ENCODE measurements around the gene RAB7A. TPM values are rescaled to one million over a fixed set of nuclear protein-coding genes. Genes with fewer than 3 reads are reported as not detected.
"Not testable (repeated sequence)": the region's sequence is repeated elsewhere in the genome, so short reads cannot be mapped to it uniquely, and the experiment has no call there.

Gene RAB7A
- total and polyA plus RNA-seq, 8 donors: 33.6 to 166 (median 103) TPM

DNA sequence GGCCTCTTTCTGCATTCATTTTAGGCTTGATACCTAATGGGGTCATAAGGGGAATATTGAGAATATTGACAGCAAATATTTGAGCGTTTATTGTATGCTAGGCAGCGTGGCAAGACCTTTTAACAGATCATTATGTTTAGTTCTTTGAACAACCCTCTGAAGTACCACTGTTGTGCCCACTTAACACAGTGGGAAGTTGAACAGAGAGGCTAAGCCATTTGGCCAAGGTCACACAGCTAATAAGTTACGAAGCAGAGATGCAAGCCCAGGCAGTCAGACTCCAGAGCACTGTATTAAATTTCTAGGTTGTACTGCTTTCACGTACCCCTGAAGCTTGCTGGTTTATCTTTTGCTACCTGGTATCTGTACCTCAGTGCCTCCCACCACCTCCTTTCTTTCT is 1.1 kb downstream of the RAB7A start:
- no peaks in the 10 kb centered on the region for H3K36me3 ChIP-seq
- peak overlapping the region in 4 of 5 donors; percentile 93 to 100 (median 99) for H3K27ac ChIP-seq
- peak overlapping the region; percentile 76 to 99 (median 96) for H3K4me3 ChIP-seq
- no peaks in the 10 kb centered on the region for H3K27me3 ChIP-seq
- TF ChIP-seq EP300 (IDR thresholded peaks at IDR 0.05) (no peak), POLR2AphosphoS5 (IDR thresholded peaks at IDR 0.05) (no peak)
- 5 to 15% (median 9%) methylated on average over 4 of the region's 4 CpGs for WGBS, 5 donors
- intact Hi-C loops (cut with DNase I; ENCODE audit: low total_unique reads): no loop called here
- peaks cover 32 to 53% (median 48%) of the 10 kb centered on the region in 4 donors for H3K4me1 ChIP-seq
- H3K9me3 ChIP-seq: no peaks in the 10 kb centered on the region
- DNase-seq: no peak

DNA sequence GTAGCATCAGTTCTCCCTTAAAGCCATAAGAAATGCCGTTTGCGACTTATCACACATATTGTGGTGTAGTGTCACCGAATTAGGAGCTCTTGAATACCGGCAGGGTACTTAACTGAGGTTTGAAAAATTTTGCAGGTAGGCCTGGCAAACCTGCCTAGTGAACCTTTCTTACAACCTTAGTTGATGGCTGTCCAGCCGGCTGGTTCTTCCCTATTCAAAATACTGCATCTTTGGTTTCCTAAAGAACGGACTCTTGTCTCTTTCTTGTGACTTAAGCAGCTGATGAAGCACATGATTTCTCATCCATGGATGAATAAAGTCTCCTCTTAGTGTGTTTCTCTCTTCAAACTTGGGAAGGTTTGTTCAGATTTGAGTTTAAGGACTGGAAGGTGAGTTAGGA is 1.5 kb downstream of the RAB7A start:
- Histone ChIP-seq H3K4me3 (peak overlapping the region; percentile 76 to 99 (median 96)), H3K27ac (peak overlapping the region in 4 of 5 donors; percentile 93 to 100 (median 99)), H3K36me3 (no peaks in the 10 kb centered on the region), H3K4me1 (peaks cover 32 to 57% (median 51%) of the 10 kb centered on the region in 4 donors), H3K27me3 (no peaks in the 10 kb centered on the region), H3K9me3 (no peaks in the 10 kb centered on the region)
- TF ChIP-seq POLR2AphosphoS5 (IDR thresholded peaks at IDR 0.05) (no peak), EP300 (IDR thresholded peaks at IDR 0.05) (no peak), POLR2A (IDR thresholded peaks at IDR 0.05) (no peak)
- TF ChIP-seq, protein P1, sequence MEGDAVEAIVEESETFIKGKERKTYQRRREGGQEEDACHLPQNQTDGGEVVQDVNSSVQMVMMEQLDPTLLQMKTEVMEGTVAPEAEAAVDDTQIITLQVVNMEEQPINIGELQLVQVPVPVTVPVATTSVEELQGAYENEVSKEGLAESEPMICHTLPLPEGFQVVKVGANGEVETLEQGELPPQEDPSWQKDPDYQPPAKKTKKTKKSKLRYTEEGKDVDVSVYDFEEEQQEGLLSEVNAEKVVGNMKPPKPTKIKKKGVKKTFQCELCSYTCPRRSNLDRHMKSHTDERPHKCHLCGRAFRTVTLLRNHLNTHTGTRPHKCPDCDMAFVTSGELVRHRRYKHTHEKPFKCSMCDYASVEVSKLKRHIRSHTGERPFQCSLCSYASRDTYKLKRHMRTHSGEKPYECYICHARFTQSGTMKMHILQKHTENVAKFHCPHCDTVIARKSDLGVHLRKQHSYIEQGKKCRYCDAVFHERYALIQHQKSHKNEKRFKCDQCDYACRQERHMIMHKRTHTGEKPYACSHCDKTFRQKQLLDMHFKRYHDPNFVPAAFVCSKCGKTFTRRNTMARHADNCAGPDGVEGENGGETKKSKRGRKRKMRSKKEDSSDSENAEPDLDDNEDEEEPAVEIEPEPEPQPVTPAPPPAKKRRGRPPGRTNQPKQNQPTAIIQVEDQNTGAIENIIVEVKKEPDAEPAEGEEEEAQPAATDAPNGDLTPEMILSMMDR (IDR thresholded peaks at IDR 0.05): no peak
- no peak for DNase-seq
- 12 to 30% (median 20%) methylated on average over 6 of the region's 6 CpGs for WGBS, 5 donors
- intact Hi-C loops (cut with DNase I; ENCODE audit: low total_unique reads): no loop called here

DNA sequence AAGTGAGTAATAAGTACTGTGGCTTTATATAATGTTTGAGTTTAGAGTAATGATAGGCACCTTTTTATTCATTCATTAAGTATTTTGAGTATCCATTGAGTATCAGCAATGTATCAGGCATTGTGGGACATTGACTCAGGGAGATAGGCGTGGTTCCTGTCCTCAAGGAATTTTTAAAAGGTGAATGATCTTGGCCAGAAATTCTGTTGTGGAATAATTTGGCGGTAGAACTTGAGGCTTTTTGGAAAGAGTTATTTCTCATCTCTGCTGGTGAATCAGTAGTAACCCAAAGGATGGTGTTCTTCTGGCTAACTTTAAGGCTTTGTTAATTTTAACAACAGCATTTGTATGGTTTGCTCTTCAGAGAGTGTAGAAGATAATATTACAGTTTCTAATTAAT is 2.0 kb downstream of the RAB7A start:
- H3K36me3 ChIP-seq: no peaks in the 10 kb centered on the region
- intact Hi-C loops (cut with DNase I; ENCODE audit: low total_unique reads): no loop called here
- WGBS, 5 donors: 37 to 62% (median 49%) methylated on average over 2 of the region's 2 CpGs
- no peak for DNase-seq
- peaks cover 32 to 62% (median 56%) of the 10 kb centered on the region in 4 donors for H3K4me1 ChIP-seq
- TF ChIP-seq POLR2AphosphoS5 (IDR thresholded peaks at IDR 0.05): no peak
- TF ChIP-seq POLR2A (IDR thresholded peaks at IDR 0.05): no peak
- TF ChIP-seq EP300 (IDR thresholded peaks at IDR 0.05): no peak
- TF ChIP-seq, protein P1 (IDR thresholded peaks at IDR 0.05): no peak
- peak overlapping the region; percentile 76 to 99 (median 96) for H3K4me3 ChIP-seq
- no peaks in the 10 kb centered on the region for H3K27me3 ChIP-seq
- no peaks in the 10 kb centered on the region for H3K9me3 ChIP-seq
- peak overlapping the region in 2 of 5 donors; percentile 99 to 100 for H3K27ac ChIP-seq

DNA sequence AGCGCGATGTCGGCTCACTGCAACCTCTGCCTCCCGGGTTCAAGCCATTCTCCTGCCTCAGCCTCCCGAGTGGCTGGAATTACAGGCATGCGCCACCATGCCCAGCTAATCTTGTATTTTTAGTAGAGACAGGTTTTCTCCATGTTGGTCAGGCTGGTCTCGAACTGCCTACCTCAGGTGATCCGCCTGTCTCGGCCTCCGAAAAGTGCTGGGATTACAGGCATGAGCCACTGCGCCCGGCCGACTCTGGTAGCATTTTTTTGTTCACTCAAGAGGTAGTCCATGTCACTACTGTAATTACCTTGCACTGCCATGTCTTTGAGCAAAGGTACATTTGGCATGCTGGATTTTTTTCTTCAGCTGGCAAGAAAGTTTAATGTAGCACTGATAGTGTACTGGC is 2.5 kb downstream of the RAB7A start:
- DNase-seq; intact Hi-C loops (cut with DNase I; ENCODE audit: low total_unique reads); H3K36me3 ChIP-seq; H3K27me3 ChIP-seq; H3K9me3 ChIP-seq: not testable (repeated sequence)
- H3K27ac ChIP-seq: peak overlapping the region in 2 of 5 donors; percentile 99 to 100
- peak overlapping the region in 3 of 4 donors; percentile 3 to 99 (median 94) for H3K4me3 ChIP-seq
- 86 to 92% (median 89%) methylated on average over 12 to 13 of the region's 13 CpGs for WGBS, 5 donors
- peaks cover 32 to 68% (median 60%) of the 10 kb centered on the region in 4 donors for H3K4me1 ChIP-seq

DNA sequence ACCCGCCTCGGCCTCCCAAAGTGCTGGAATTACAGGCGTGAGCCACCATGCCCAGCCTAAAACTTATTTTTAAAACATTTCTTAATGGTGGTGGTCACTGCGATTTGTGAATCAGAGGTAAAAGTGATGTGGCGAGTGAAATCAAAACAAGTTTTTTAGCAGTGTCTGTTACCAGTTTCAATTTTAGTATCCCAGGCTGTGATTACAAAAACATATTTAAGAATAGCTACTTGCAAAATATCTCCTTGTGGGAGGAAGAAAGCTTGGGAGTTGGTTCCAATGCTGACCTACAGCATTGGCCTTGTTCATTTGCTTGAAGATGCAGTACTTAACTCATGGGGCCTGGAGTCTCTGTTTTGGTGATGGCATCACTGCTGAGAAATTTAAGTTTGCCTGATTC is 4.5 kb downstream of the RAB7A start:
- Histone ChIP-seq H3K4me3 (no peak overlapping the region), H3K27me3 (no peaks in the 10 kb centered on the region), H3K27ac (peak overlapping the region in 1 of 5 donors; percentile 22), H3K36me3 (no peaks in the 10 kb centered on the region), H3K4me1 (peaks cover 42 to 87% (median 76%) of the 10 kb centered on the region in 4 donors), H3K9me3 (no peaks in the 10 kb centered on the region)
- WGBS, 5 donors: 73 to 85% (median 82%) methylated on average over 5 of the region's 5 CpGs
- intact Hi-C loops (cut with DNase I; ENCODE audit: low total_unique reads): no loop called here
- TF ChIP-seq POLR2A (IDR thresholded peaks at IDR 0.05) (no peak), EP300 (IDR thresholded peaks at IDR 0.05) (no peak), POLR2AphosphoS5 (IDR thresholded peaks at IDR 0.05) (no peak)
- TF ChIP-seq, protein P1 (IDR thresholded peaks at IDR 0.05): no peak
- no peak for DNase-seq

Data from stomach (tissue), 9 donors.